Bronchial epithelial cell (primary cell): ENCODE results near the gene NUP62CL. TPM values are rescaled to one million over a fixed set of nuclear protein-coding genes. Genes with fewer than 3 reads are reported as not detected.
A peak's percentile ranks its signal among the peaks of the same experiment; 100 is the strongest.

ENCODE experiments used
- DNase-seq: peaks from one replicate; pipeline ENCODE4 v3.0.0-alpha.2; 2010; ENCODE audit warnings: low read depth
- FAIRE-seq: peaks from 2 replicates; lab custom pipeline; 2011; peaks lifted over from hg19 to GRCh38; lab: Jason Lieb, UNC
- H3K27me3 ChIP-seq: 2 replicates; pipeline ENCODE4 v1.5.1; 2011; ENCODE audit warnings: low read length; ENCODE audit not compliant: control insufficient read depth, insufficient read depth
- H3K36me3 ChIP-seq: 2 replicates; pipeline ENCODE4 v1.5.1; 2011; ENCODE audit warnings: low read length; ENCODE audit not compliant: control insufficient read depth, insufficient read depth
- H3K4me3 ChIP-seq: 2 replicates; pipeline ENCODE4 v1.5.1; 2011; ENCODE audit warnings: mild to moderate bottlenecking, low read depth, low read length, control low read depth
- CTCF ChIP-seq: IDR thresholded peaks from 2 replicates; pipeline ENCODE4 v1.5.1; 2011; ENCODE audit warnings: mild to moderate bottlenecking, moderate library complexity, low read length, control low read depth, inconsistent platforms; ENCODE audit not compliant: insufficient read depth, severe bottlenecking
- total RNA-seq: library from RNA; depleted of rRNA; stranded (reverse); fragments of >200 nt; gene quantifications from 2 replicates; pipeline ENCODE4 v1.2.1, GENCODE V29; 2014

The NUP62CL gene
- total RNA-seq, 1 donor from 2014 or later: 3.9 TPM

- DNase-seq (peak; percentile 85), FAIRE-seq (peak; percentile 66)
- no peak for TF ChIP-seq CTCF
- Histone ChIP-seq H3K36me3 (no peaks in the 10 kb centered on the region), H3K4me3 (peak overlapping the region; percentile 24), H3K27me3 (no peaks in the 10 kb centered on the region)
These were observed 51.2 kb downstream of the NUP62CL start for GRCh38 chrX:107154787-107155620.

- FAIRE-seq (no peak), DNase-seq (no peak)
- Histone ChIP-seq H3K36me3 (no peaks in the 10 kb centered on the region), H3K27me3 (no peaks in the 10 kb centered on the region), H3K4me3 (no peak overlapping the region)
- TF ChIP-seq CTCF: no peak
These were observed 53.2 kb downstream of the NUP62CL start for GRCh38 chrX:107153005-107153404.

GRCh38 chrX:107146670-107147069 is 59.6 kb downstream of the NUP62CL start:
- no peaks in the 10 kb centered on the region for H3K27me3 ChIP-seq
- no peak for TF ChIP-seq CTCF
- no peaks in the 10 kb centered on the region for H3K36me3 ChIP-seq
- FAIRE-seq (no peak), DNase-seq (peak; percentile 89)
- H3K4me3 ChIP-seq: no peak overlapping the region

- FAIRE-seq: no peak
- no peak overlapping the region for H3K4me3 ChIP-seq
- no peak for TF ChIP-seq CTCF
- H3K27me3 ChIP-seq: no peaks in the 10 kb centered on the region
- H3K36me3 ChIP-seq: no peaks in the 10 kb centered on the region
- peak; percentile 4 for DNase-seq
These were observed 70.3 kb downstream of the NUP62CL start for GRCh38 chrX:107135965-107136307.

GRCh38 chrX:107135049-107135964 is 70.9 kb downstream of the NUP62CL start:
- TF ChIP-seq CTCF: no peak
- FAIRE-seq (no peak), DNase-seq (peak; percentile 85)
- no peaks in the 10 kb centered on the region for H3K36me3 ChIP-seq
- no peak overlapping the region for H3K4me3 ChIP-seq
- no peaks in the 10 kb centered on the region for H3K27me3 ChIP-seq
